ENCODE data around the gene LRRC8D. TPM values are rescaled to one million over a fixed set of nuclear protein-coding genes. Genes with fewer than 3 reads are reported as not detected.
"Not testable (repeated sequence)": the region's sequence is repeated elsewhere in the genome, so short reads cannot be mapped to it uniquely, and the experiment has no call there.

Gene LRRC8D
- total RNA-seq, 1 donor from 2014 or later, result 1.3 TPM

DNA sequence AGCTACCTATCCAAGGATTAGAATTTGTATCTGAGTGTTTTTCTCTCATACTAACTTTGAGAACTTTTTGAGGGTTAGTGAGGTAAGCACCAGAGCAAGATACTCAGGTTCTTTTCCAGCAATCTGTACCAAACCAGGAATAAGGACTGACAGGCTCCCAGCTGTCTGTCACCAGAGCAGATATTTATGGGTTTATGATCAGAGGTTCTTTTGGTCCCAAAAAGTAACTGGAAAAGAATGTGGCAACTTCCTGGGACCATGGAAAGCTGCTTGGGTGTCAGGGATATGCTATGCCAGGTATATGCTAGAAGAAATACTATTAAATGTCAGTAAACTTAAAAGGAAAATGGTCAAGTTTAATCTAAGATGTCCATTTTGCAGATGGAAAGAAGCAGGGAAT lies 98.3 kb downstream of the LRRC8D start:
- Histone ChIP-seq H3K27ac (no peak overlapping the region), H3K9me3 (no peaks in the 10 kb centered on the region), H3K36me3 (no peaks in the 10 kb centered on the region), H3K4me3 (no peak overlapping the region), H3K4me1 (no peaks in the 10 kb centered on the region), H3K27me3 (no peaks in the 10 kb centered on the region)
- intact Hi-C loops (cut with DNase I), result no loop called here
- TF ChIP-seq, protein P1, sequence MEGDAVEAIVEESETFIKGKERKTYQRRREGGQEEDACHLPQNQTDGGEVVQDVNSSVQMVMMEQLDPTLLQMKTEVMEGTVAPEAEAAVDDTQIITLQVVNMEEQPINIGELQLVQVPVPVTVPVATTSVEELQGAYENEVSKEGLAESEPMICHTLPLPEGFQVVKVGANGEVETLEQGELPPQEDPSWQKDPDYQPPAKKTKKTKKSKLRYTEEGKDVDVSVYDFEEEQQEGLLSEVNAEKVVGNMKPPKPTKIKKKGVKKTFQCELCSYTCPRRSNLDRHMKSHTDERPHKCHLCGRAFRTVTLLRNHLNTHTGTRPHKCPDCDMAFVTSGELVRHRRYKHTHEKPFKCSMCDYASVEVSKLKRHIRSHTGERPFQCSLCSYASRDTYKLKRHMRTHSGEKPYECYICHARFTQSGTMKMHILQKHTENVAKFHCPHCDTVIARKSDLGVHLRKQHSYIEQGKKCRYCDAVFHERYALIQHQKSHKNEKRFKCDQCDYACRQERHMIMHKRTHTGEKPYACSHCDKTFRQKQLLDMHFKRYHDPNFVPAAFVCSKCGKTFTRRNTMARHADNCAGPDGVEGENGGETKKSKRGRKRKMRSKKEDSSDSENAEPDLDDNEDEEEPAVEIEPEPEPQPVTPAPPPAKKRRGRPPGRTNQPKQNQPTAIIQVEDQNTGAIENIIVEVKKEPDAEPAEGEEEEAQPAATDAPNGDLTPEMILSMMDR (IDR thresholded peaks at IDR 0.05), result no peak
- DNase-seq (ENCODE audit: low spot score in 2 of 2), result no peak

DNA sequence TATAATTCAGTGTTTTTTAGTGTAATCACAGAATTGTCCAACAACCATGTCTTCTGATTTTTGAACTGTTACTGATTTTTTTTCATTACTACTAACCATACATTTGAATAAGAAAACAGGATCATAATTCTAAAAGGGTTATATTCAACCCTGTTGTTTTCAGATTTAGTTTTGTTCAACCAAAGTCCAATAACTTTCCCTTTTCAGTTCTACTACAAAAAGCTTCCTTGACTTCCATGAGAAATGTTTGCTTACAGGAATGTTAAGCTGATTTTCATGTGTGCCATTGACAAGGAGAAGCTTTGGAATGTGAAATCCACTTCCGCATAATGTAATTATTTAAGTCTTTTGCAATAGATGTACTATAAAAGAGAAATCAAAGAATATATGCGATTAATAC lies 102.1 kb downstream of the LRRC8D start:
- H3K4me1 ChIP-seq, result no peaks in the 10 kb centered on the region
- no peak overlapping the region for H3K4me3 ChIP-seq
- H3K9me3 ChIP-seq, result no peaks in the 10 kb centered on the region
- H3K27me3 ChIP-seq, result no peaks in the 10 kb centered on the region
- no peak for DNase-seq (ENCODE audit: low spot score in 2 of 2)
- TF ChIP-seq, protein P1 (IDR thresholded peaks at IDR 0.05), result no peak
- no peaks in the 10 kb centered on the region for H3K36me3 ChIP-seq
- H3K27ac ChIP-seq, result no peak overlapping the region
- intact Hi-C loops (cut with DNase I), result no loop called here

DNA sequence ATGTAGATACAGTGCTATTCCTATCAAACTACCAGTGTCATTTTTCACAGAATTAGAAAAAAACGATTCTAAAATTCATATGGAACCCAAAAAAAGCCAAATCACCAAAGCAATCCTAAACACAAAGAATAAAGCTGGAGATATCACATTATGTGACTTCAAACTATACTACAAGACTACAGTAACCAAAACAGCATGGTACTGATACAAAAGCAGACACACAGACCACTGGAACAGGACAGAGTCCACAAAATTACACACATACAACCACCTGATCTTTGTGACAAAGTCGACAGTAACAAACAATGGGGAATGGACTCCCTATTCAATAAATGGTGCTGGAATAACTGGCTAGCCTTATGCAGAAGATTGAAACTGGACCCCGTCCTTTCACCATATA lies 102.7 kb downstream of the LRRC8D start:
- no peak overlapping the region for H3K27ac ChIP-seq
- TF ChIP-seq, protein P1 (IDR thresholded peaks at IDR 0.05), result no peak
- H3K36me3 ChIP-seq, result no peaks in the 10 kb centered on the region
- H3K27me3 ChIP-seq, result no peaks in the 10 kb centered on the region
- intact Hi-C loops (cut with DNase I), result no loop called here
- H3K9me3 ChIP-seq, result no peaks in the 10 kb centered on the region
- DNase-seq (ENCODE audit: low spot score in 2 of 2), result no peak
- H3K4me3 ChIP-seq, result no peak overlapping the region
- H3K4me1 ChIP-seq, result no peaks in the 10 kb centered on the region

DNA sequence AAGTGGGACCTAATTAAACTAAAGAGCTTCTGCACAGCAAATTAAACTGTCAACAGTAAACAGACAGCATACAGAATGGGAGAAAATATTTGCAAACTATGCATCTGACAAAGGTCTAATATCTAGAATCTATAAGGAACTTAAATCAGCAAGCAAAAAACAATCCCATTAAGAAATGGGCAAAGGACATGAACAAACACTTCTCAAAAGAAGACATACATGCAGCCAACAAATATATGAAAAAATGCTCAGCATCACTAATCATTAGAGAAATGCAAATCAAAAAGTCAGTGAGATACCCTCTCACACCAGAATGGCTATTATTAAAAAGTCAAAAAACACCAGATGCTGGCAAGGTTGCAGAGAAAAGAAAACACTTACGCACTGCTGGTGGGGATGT lies 103.2 kb downstream of the LRRC8D start:
- H3K36me3 ChIP-seq; H3K9me3 ChIP-seq; H3K4me3 ChIP-seq; H3K27ac ChIP-seq; intact Hi-C loops (cut with DNase I); H3K27me3 ChIP-seq; H3K4me1 ChIP-seq; DNase-seq (ENCODE audit: low spot score in 2 of 2): not testable (repeated sequence)

DNA sequence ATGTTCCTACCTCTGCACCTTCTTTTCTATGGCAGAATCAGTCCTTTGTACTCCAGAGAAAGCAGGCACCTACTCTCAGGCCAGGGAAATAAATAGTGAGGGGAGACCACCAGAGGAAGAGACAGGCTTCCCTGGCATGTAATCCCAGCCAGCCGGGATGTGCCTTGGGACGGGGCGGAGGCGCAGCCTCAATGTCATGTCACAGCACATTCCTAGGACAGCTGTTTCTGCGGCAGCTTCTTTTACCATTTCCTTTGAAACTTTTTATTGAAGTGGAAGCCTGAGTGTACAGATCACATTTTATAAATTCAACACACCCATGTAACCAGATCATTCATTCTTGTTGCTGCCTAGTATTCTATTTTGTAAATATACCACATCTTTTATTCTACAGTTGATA lies 106.2 kb downstream of the LRRC8D start:
- TF ChIP-seq, protein P1 (IDR thresholded peaks at IDR 0.05), result no peak
- no peak for DNase-seq (ENCODE audit: low spot score in 2 of 2)
- Histone ChIP-seq H3K36me3 (no peaks in the 10 kb centered on the region), H3K27me3 (no peaks in the 10 kb centered on the region), H3K9me3 (no peaks in the 10 kb centered on the region), H3K27ac (no peak overlapping the region), H3K4me1 (no peaks in the 10 kb centered on the region), H3K4me3 (no peak overlapping the region)
- intact Hi-C loops (cut with DNase I), result no loop called here

DNA sequence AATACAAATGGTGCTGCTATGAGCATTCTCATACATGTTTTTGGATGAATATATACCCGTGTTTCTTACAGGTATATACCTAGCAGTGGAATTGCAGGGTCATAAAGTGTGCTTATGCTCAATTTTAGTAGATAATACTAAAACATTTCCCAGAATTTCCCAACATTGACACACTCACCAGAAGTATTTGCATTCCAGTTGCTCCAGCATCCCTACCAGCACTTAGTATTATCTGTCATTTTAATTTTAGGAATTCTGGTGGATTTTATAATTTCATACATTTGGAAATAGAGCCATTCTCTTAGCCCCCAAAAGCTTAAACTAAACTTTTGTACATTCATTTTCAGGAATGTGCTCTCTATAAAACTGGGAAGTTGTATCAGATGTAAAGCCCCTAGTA lies 106.6 kb downstream of the LRRC8D start:
- Histone ChIP-seq H3K27ac (no peak overlapping the region), H3K36me3 (no peaks in the 10 kb centered on the region), H3K4me1 (no peaks in the 10 kb centered on the region), H3K4me3 (no peak overlapping the region), H3K27me3 (no peaks in the 10 kb centered on the region), H3K9me3 (no peaks in the 10 kb centered on the region)
- DNase-seq (ENCODE audit: low spot score in 2 of 2), result no peak
- TF ChIP-seq, protein P1 (IDR thresholded peaks at IDR 0.05), result no peak
- intact Hi-C loops (cut with DNase I), result no loop called here
